NCI-H1105 treated with DMSO at 0.1 percent for 48 hours (cell line): ENCODE data around the gene CENATAC.
"Not testable (repeated sequence)": the region's sequence is repeated elsewhere in the genome, so short reads cannot be mapped to it uniquely, and the experiment has no call there.

Experiments used
- DNase-seq: peaks from one replicate; lab custom pipeline; 2025; lab: John Stamatoyannopoulos, UW

The CENATAC gene

GRCh38 chr11:119027561-119028345, 29.8 kb downstream of the CENATAC start:
- DNase-seq = no peak

- no peak for DNase-seq
Observed at GRCh38 chr11:119028346-119029068, 30.6 kb downstream of the CENATAC start.

GRCh38 chr11:119029069-119029339, 31.1 kb downstream of the CENATAC start:
- DNase-seq = no peak

- no peak for DNase-seq
Observed at GRCh38 chr11:119029340-119030028, 31.5 kb downstream of the CENATAC start.

GRCh38 chr11:119030029-119030328, 32.0 kb downstream of the CENATAC start:
- DNase-seq = no peak

GRCh38 chr11:119030329-119031047, 32.5 kb downstream of the CENATAC start, which contains the start of gene SLC37A4:
TSS of gene SLC37A4 (minus strand) at chr11:119030877.
- DNase-seq = peak; percentile 100

GRCh38 chr11:119031912-119032280, 34.0 kb downstream of the CENATAC start:
- DNase-seq = no peak

GRCh38 chr11:119033421-119033820, 35.5 kb downstream of the CENATAC start:
- not testable (repeated sequence) for DNase-seq

GRCh38 chr11:119034813-119035212, 36.9 kb downstream of the CENATAC start:
- no peak for DNase-seq

- no peak for DNase-seq
Observed at GRCh38 chr11:119038884-119039283, 40.9 kb downstream of the CENATAC start.

GRCh38 chr11:119039471-119039870, 41.5 kb downstream of the CENATAC start:
- DNase-seq = not testable (repeated sequence)

- no peak for DNase-seq
Observed at GRCh38 chr11:119041821-119042514, 44.0 kb downstream of the CENATAC start.

GRCh38 chr11:119042927-119043326, 45.0 kb downstream of the CENATAC start:
- DNase-seq = no peak

GRCh38 chr11:119044708-119045107, 46.8 kb downstream of the CENATAC start:
- DNase-seq = no peak

GRCh38 chr11:119046489-119046888, 48.6 kb downstream of the CENATAC start:
- DNase-seq = no peak

GRCh38 chr11:119047205-119047604, 49.3 kb downstream of the CENATAC start:
- no peak for DNase-seq

- DNase-seq = no peak
Observed at GRCh38 chr11:119048644-119049043, 50.7 kb downstream of the CENATAC start.

- DNase-seq = no peak
Observed at GRCh38 chr11:119049081-119049480, 51.1 kb downstream of the CENATAC start.

- no peak for DNase-seq
Observed at GRCh38 chr11:119051440-119052162, 53.7 kb downstream of the CENATAC start.

GRCh38 chr11:119052163-119052814, 54.4 kb downstream of the CENATAC start:
- DNase-seq = no peak

GRCh38 chr11:119054418-119054817, 56.5 kb downstream of the CENATAC start:
- no peak for DNase-seq
